RWPE1 (cell line): Measurements from ENCODE around the gene EHHADH.
A peak's percentile ranks its signal among the peaks of the same experiment; 100 is the strongest.

Source experiments
- CTCF ChIA-PET: fragments of 350-600 bp; sonication (Branson Sonifier 250); formaldehyde crosslinking; extraction: SDS; loops from one replicate; lab custom pipeline; 2021; lab: Yijun Ruan, JAX
- POLR2A ChIA-PET: fragments of 400-600 bp; formaldehyde crosslinking; extraction: SDS; loops from one replicate; lab custom pipeline; 2020; ENCODE audit warnings: antibody characterized with exemption; ENCODE audit not compliant: low non-redundant PET; lab: Yijun Ruan, JAX
- DNase-seq: peaks from one replicate; pipeline ENCODE4 v3.0.0; 2012; ENCODE audit warnings: low spot score
- H3K27ac ChIP-seq: fragments of 450-650 bp; 2 replicates; pipeline ENCODE4 v1.5.1; 2017
- TF ChIP-seq, protein P1 (sequence below): fragments of 450-650 bp; conservative IDR thresholded peaks from 2 replicates; pipeline ENCODE4 v1.5.1; 2017; ENCODE audit warnings: low read depth, mild to moderate bottlenecking

EHHADH gene

GRCh38 chr3:185153861-185154629 lies 99.8 kb downstream of the EHHADH start:
- no peak overlapping the region for H3K27ac ChIP-seq
- ChIA-PET CTCF (no interaction called here), POLR2A (no interaction called here)
- DNase-seq = no peak
- TF ChIP-seq, protein P1, sequence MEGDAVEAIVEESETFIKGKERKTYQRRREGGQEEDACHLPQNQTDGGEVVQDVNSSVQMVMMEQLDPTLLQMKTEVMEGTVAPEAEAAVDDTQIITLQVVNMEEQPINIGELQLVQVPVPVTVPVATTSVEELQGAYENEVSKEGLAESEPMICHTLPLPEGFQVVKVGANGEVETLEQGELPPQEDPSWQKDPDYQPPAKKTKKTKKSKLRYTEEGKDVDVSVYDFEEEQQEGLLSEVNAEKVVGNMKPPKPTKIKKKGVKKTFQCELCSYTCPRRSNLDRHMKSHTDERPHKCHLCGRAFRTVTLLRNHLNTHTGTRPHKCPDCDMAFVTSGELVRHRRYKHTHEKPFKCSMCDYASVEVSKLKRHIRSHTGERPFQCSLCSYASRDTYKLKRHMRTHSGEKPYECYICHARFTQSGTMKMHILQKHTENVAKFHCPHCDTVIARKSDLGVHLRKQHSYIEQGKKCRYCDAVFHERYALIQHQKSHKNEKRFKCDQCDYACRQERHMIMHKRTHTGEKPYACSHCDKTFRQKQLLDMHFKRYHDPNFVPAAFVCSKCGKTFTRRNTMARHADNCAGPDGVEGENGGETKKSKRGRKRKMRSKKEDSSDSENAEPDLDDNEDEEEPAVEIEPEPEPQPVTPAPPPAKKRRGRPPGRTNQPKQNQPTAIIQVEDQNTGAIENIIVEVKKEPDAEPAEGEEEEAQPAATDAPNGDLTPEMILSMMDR = no peak

GRCh38 chr3:185153171-185153771 lies 100.6 kb downstream of the EHHADH start:
- POLR2A ChIA-PET = no interaction called here

DNA sequence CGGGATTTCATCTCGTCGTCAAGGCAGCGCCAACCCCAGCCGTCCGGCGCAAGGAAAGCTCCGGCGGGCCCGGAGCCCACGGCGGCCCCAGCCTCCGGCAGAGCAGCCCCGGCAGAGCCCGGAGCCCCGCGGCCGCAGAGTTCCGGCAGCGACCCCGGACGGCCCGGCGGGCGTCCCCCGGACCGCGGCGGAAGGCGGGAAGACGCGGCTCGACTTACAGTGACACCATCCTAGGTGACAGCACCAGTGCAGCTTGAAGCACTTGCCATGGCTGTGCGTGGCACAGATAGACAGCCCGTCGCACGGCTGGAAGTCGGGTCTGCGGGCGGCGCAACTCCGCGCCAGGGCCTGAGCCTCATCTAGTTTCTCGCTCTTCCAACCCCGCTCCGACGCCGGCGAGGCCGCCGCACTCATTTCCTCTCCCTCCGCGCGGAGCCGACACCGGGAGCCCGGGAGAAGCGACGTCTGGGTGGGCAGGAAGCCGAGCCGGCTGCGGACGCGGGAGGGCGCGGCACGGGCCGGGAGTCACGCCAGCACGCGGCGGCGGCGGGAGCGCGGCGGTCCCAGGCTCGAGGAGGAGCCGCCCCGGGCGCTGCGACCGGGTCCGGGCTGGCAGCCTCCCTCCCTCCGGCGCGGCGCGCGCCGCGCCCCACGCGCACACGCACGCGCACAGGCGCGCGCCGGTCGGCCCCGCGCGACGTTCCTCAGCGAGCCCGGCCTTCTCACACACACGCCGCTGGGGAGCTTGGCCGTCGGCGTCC lies 101.3 kb downstream of the EHHADH start, which contains the start of gene C3orf70:
C3orf70 (minus strand) TSS at position 651 of the 761 bp plus-strand sequence; CDS start at position 414, 237 bp downstream.
- peak; percentile 17 for DNase-seq
- TF ChIP-seq, protein P1 = no peak
- ChIA-PET CTCF (interaction anchor here (0.6 to 0.7 kb wide), 2 partner anchors 33 to 135 kb away, joined by 3 read pairs; no protein-coding TSS in a partner anchor), POLR2A (interaction anchor here (0.7 kb wide), 1 partner anchor 82 kb away, joined by 4 read pairs; no protein-coding TSS in a partner anchor)
- no peak within 1 kb of the TSS for H3K27ac ChIP-seq

More at GRCh38 chr3:185153171-185153771, 100.6 kb downstream of the EHHADH start:
- no peak overlapping the region for H3K27ac ChIP-seq
- TF ChIP-seq, protein P1 = no peak
- CTCF ChIA-PET = no interaction called here
- no peak for DNase-seq

- POLR2A ChIA-PET = interaction anchor here (0.7 kb wide), 1 partner anchor 82 kb away, joined by 4 read pairs; no protein-coding TSS in a partner anchor
- TF ChIP-seq, protein P1 = no peak
- CTCF ChIA-PET = interaction anchor here (0.6 to 0.7 kb wide), 2 partner anchors 32 to 135 kb away, joined by 3 read pairs; no protein-coding TSS in a partner anchor
- H3K27ac ChIP-seq = no peak overlapping the region
- DNase-seq = no peak
These were observed 101.9 kb downstream of the EHHADH start for GRCh38 chr3:185151964-185152409.

GRCh38 chr3:185151101-185151963 lies 102.5 kb downstream of the EHHADH start:
- no peak for DNase-seq
- TF ChIP-seq, protein P1 = no peak
- POLR2A ChIA-PET = interaction anchor here (0.6 kb wide), 1 partner anchor 673 kb away, joined by 3 read pairs; no protein-coding TSS in a partner anchor
- H3K27ac ChIP-seq = no peak overlapping the region
- CTCF ChIA-PET = interaction anchor here (0.7 kb wide), 1 partner anchor 136 kb away, joined by 3 read pairs; no protein-coding TSS in a partner anchor
